Gastrocnemius medialis (tissue), 4 donors: ENCODE measurements around the gene ARFGEF3. TPM values are rescaled to one million over a fixed set of nuclear protein-coding genes. Genes with fewer than 3 reads are reported as not detected.
A peak's percentile ranks its signal among the peaks of the same experiment; 100 is the strongest.

Source experiments
- ATAC-seq, 2 donors: fragments of 150-250 bp; one replicate each; pipeline ENCODE4 v1.9.1; 2016
- DNase-seq, 2 donors: peaks; one replicate each; pipeline ENCODE4 v3.0.0-alpha.2; 2019
- H3K27ac ChIP-seq, 4 donors: fragments of 200-600 bp; sonication (generic); 1 replicate in 1 of 4; 2 replicates in 3 of 4; pipeline ENCODE4 v1.5.1; 2016 to 2018; ENCODE audit warnings: mild to moderate bottlenecking in 2 of 4, moderate library complexity in 1 of 4
- H3K27me3 ChIP-seq, 3 donors: fragments of 200-600 bp; sonication (generic) in 2 of 3; 1 replicate in 1 of 3; 2 replicates in 2 of 3; pipeline versions ENCODE4 v1.5.1 to v1.6.0; 2016 to 2019; ENCODE audit warnings: mild to moderate bottlenecking in 1 of 3, moderate library complexity in 1 of 3
- H3K36me3 ChIP-seq, 2 donors: fragments of 200-600 bp; sonication (generic) in 1 of 2; one replicate each; pipeline ENCODE4 v1.5.1; 2017 to 2018
- H3K4me1 ChIP-seq, 2 donors: fragments of 200-600 bp; sonication (generic) in 1 of 2; one replicate each; pipeline ENCODE4 v1.5.1; 2016 to 2017; ENCODE audit warnings: mild to moderate bottlenecking in 2 of 2
- H3K4me3 ChIP-seq, 4 donors: fragments of 200-600 bp; sonication (generic) in 3 of 4; 1 replicate in 1 of 4; 2 replicates in 3 of 4; pipeline ENCODE4 v1.5.1; 2016 to 2019; ENCODE audit warnings: mild to moderate bottlenecking in 2 of 4
- H3K9me3 ChIP-seq, 3 donors: fragments of 200-600 bp; sonication (generic) in 2 of 3; 1 replicate in 1 of 3; 2 replicates in 2 of 3; pipeline ENCODE4 v1.5.1; 2016 to 2019
- CTCF ChIP-seq, 5 experiments: fragments of 450-650 bp in 3 of 5; fragments of 200-600 bp in 2 of 5; sonication (generic) in 2 of 5; IDR thresholded peaks in 4 of 5; conservative IDR thresholded peaks in 1 of 5; 1 replicate in 4 of 5; 2 replicates in 1 of 5; pipeline ENCODE4 v1.5.1; 2016 to 2019; ENCODE audit warnings: antibody characterized with exemption in 5 of 5, mild to moderate bottlenecking in 3 of 5, moderate library complexity in 3 of 5
- POLR2A ChIP-seq, 2 donors: fragments of 450-650 bp; IDR thresholded peaks; one replicate each; pipeline ENCODE4 v1.6.1; 2017; ENCODE audit warnings: antibody characterized with exemption in 2 of 2, mild to moderate bottlenecking in 2 of 2, moderate library complexity in 2 of 2
- in situ Hi-C, 4 donors: fragments of 200-750 bp; cut with MboI; loops; one replicate each; pipeline versions ENCODE4 v1.15.0 to v1.8.0; 2017; ENCODE audit warnings: low sequenced_read_pairs in 4 of 4
- intact Hi-C: fragments of 100-400 bp; cut with DNase I; formaldehyde crosslinking; loops from one replicate; pipeline ENCODE4 v1.15.1; 2023; ENCODE audit warnings: low total_unique reads
- total RNA-seq, 4 donors: library from RNA; depleted of rRNA; stranded (reverse); fragments of >200 nt; gene quantifications; one replicate each; pipeline versions ENCODE4 v1.1.0 to v1.2.3, GENCODE V29; 2016

The ARFGEF3 gene
- total RNA-seq, 4 donors from 2014 or later = 0.40 to 0.78 (median 0.52) TPM

GRCh38 chr6:138160329-138161087 is 1.2 kb upstream of the ARFGEF3 start:
- Histone ChIP-seq H3K4me1 (peaks cover 0 to 4% of the 10 kb centered on the region in 2 donors), H3K27ac (no peak overlapping the region), H3K27me3 (peaks cover 15 to 44% (median 16%) of the 10 kb centered on the region in 3 donors), H3K4me3 (no peak overlapping the region), H3K36me3 (no peaks in the 10 kb centered on the region), H3K9me3 (no peaks in the 10 kb centered on the region)
- DNase-seq (no peak), ATAC-seq (no peak)
- intact Hi-C loops (no loop called here), in situ Hi-C loops (no loop called here)
- TF ChIP-seq CTCF (IDR thresholded peaks at IDR 0.05 in 4 of 5, conservative IDR thresholded peaks at IDR 0.05 in 1 of 5) (no peak), POLR2A (IDR thresholded peaks at IDR 0.05) (no peak)

- Histone ChIP-seq H3K9me3 (no peaks in the 10 kb centered on the region), H3K27me3 (peaks cover 15 to 44% (median 16%) of the 10 kb centered on the region in 3 donors), H3K4me3 (peak overlapping the region in 3 of 4 donors; percentile 42 to 64 (median 55)), H3K36me3 (no peaks in the 10 kb centered on the region), H3K27ac (no peak overlapping the region), H3K4me1 (peaks cover 0 to 4% of the 10 kb centered on the region in 2 donors)
- TF ChIP-seq CTCF (IDR thresholded peaks at IDR 0.05 in 4 of 5, conservative IDR thresholded peaks at IDR 0.05 in 1 of 5) (no peak), POLR2A (IDR thresholded peaks at IDR 0.05) (no peak)
- in situ Hi-C loops = no loop called here
- ATAC-seq (no peak), DNase-seq (no peak)
- intact Hi-C loops = no loop called here
These were observed 726 bp upstream of the ARFGEF3 start for GRCh38 chr6:138161088-138161337.

DNA sequence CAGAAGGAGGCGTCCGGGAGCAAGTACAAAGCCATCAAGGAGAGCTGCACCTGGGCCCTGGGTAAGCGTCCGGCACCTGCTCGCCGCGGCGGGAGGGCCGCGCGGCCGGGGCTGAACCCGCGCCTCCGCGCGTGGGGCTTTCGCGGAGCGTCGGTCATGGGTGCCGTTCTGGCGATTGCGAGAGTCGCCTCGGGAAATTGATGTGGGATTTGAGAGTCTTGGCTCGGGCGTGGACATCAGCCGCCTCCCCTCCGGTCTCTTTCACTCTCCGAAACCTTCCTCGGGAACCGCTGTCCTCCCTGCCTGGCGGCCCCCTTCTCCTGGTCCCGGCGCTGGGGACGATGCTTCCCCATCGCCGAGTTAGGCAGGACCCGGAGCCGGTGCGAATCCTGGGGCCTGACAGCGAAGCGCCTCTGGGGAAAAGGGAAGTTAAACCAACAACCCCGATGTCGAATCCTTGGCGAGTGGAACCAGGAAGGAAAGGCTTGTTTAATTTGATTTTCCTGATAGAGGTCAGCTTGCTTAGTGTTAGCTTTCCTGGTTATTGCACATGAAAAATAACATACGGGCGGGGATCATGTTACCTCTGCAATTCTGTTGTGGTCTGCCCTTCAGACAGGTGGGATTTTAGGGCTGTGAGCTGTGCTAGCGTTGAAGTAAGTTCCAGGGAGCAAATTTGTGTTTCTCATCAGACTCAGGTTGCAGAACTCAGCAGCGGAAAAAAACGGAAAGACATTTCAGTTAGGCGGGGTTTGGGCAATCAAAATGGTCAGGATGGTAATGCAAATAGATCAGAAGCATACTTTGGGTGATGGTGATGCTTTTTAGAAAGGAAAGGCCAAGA is 594 bp downstream of the ARFGEF3 start:
- H3K27me3 ChIP-seq = peaks cover 15 to 41% (median 16%) of the 10 kb centered on the region in 3 donors
- ATAC-seq (peak; percentile 28 to 51), DNase-seq (no peak)
- peaks cover 0 to 4% of the 10 kb centered on the region in 2 donors for H3K4me1 ChIP-seq
- peak overlapping the region; percentile 51 to 64 (median 56) for H3K4me3 ChIP-seq
- TF ChIP-seq POLR2A (IDR thresholded peaks at IDR 0.05) = no peak
- no peak for TF ChIP-seq CTCF (IDR thresholded peaks at IDR 0.05 in 4 of 5, conservative IDR thresholded peaks at IDR 0.05 in 1 of 5)
- intact Hi-C loops = no loop called here
- H3K9me3 ChIP-seq = no peaks in the 10 kb centered on the region
- in situ Hi-C loops = no loop called here
- no peaks in the 10 kb centered on the region for H3K36me3 ChIP-seq
- no peak overlapping the region for H3K27ac ChIP-seq

- no peak for TF ChIP-seq POLR2A (IDR thresholded peaks at IDR 0.05)
- TF ChIP-seq CTCF (IDR thresholded peaks at IDR 0.05 in 4 of 5, conservative IDR thresholded peaks at IDR 0.05 in 1 of 5) = no peak
- no peak for DNase-seq
- Histone ChIP-seq H3K9me3 (no peaks in the 10 kb centered on the region), H3K4me1 (peaks cover 0 to 4% of the 10 kb centered on the region in 2 donors), H3K27ac (no peak overlapping the region), H3K4me3 (no peak overlapping the region), H3K27me3 (peaks cover 15 to 41% (median 16%) of the 10 kb centered on the region in 3 donors), H3K36me3 (no peaks in the 10 kb centered on the region)
- in situ Hi-C loops (no loop called here), intact Hi-C loops (no loop called here)
- no peak for ATAC-seq
These were observed 1.3 kb downstream of the ARFGEF3 start for GRCh38 chr6:138162955-138163575.
